SW480 (cell line): ENCODE measurements around the gene NUDT3.
A peak's percentile ranks its signal among the peaks of the same experiment; 100 is the strongest.
"Not testable (repeated sequence)": the region's sequence is repeated elsewhere in the genome, so short reads cannot be mapped to it uniquely, and the experiment has no call there.

Experiments used
- DNase-seq: peaks from one replicate; pipeline ENCODE4 v3.0.0-alpha.2; 2016; ENCODE audit warnings: low spot score

Gene NUDT3

GRCh38 chr6:34393191-34393965 lies 909 bp upstream of the NUDT3 start:
- DNase-seq: no peak

DNA sequence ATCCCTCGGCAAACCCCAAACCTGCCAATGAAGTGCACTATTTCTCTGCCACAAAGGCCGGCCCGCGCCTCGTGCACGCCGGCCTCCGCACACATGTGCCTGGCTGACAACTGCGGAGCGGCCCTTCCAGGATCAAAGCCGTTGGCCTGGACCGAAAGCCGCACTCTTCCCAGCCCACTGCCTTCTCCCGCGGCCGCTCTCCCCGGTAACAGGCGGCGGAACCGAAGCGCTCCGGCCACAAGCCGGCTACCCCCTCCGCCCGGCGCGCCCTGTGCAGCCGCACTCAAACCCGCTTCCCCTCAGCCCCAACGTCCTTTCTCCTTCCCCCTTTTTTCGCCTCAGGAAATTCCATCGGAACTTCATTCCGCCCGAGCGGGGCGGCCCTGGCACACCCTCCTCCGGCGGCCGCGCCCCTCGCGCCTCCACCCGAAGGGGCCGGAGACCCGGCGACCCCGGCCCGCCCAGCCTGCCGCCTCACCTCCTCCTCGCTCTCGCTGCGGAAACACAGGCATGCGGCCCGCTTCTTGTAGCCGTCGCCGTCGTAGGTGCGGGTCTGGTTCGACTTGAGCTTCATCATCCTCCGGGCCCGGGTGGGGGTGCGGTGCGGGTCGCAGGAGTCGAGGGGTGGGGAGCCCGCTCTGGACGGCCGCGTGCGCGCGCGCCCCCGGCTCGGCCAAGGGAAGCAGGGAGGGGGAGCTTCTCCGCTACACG lies 528 bp downstream of the NUDT3 start:
- DNase-seq: peak; percentile 58

GRCh38 chr6:34391473-34391785 lies 1.0 kb downstream of the NUDT3 start:
- DNase-seq: no peak

DNA sequence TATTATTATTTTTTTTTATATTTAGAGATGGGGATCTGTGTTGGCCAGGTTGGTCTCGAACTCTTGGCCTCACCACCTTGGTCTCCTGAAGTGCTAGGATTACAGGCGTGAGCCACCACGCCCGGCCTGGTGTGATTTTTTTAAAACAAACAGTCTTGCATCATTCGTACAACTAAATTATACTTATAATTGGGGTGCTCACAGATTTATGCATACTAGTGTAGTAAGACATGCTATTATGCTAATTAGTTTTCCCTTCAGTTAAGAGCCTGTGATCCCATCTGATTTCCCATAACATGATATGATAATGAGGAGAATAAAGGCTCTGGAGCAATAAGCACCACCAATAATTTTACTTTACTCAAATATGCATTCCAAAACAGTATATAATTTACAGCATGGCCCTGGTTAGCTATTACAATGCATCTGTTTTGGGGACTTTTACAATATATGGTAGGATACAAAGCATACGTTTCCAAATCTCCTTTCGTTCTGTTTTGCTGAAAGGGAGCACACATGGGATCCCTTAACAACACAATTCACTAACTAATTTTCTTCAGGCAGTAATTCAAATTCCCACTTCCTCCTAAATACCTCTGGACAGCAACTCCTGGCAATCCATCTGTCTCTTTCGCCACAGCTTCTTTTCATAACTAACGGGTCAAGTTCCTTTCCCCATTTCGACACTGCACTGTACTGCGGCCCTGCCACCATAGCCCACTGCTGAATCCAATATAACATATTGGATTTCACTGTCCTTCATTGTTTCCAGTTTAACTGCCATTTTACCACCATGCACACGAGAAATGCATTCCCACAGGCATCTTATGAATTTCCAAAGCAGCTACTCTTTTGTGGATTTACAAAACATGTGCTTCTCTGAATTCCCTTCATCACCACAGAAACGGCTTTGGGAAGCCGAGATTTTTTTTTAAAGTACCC lies 1.7 kb downstream of the NUDT3 start:
- peak; percentile 40 for DNase-seq

DNA sequence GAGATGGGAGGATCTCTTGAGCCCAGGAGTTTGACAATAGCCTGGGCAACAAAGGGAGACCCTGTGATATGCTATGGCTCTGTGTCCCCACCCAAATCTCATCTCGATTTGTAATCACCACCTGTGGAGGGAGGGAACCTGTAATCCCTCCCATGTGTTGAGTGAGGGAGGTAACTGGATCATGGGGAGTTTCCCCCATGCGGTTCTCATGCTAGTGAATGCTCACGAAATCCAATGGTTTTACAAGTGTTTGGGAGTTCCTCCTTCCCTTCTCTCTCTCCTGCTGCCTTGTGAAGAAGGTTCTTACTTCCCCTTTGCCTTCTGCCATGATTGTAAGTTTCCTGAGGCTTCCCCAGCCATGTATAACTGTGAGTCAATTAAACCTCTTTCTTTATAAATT lies 3.4 kb downstream of the NUDT3 start:
- DNase-seq: no peak

DNA sequence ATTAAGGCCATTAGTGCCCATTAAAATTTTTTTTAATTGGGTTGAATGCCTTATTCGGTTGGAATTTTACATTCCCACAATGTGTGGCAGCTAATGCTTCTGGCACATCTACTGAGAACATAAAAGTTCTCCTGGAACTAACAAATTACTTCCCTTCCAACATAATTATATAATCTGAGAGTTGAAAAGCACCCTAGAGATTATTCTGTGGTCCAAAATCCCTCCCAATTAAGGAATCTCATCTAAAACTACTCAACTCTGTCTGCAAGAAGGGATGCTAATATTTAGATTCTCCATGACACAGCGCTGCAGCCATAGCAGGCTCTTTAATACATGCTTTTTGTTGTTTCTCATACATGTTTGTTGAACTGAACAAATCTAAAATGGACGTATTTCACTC lies 4.0 kb downstream of the NUDT3 start:
- no peak for DNase-seq

- DNase-seq: peak; percentile 38
Measured at GRCh38 chr6:34386316-34387137, 5.9 kb downstream of the NUDT3 start.

GRCh38 chr6:34385793-34386195 lies 6.7 kb downstream of the NUDT3 start:
- DNase-seq: no peak

DNA sequence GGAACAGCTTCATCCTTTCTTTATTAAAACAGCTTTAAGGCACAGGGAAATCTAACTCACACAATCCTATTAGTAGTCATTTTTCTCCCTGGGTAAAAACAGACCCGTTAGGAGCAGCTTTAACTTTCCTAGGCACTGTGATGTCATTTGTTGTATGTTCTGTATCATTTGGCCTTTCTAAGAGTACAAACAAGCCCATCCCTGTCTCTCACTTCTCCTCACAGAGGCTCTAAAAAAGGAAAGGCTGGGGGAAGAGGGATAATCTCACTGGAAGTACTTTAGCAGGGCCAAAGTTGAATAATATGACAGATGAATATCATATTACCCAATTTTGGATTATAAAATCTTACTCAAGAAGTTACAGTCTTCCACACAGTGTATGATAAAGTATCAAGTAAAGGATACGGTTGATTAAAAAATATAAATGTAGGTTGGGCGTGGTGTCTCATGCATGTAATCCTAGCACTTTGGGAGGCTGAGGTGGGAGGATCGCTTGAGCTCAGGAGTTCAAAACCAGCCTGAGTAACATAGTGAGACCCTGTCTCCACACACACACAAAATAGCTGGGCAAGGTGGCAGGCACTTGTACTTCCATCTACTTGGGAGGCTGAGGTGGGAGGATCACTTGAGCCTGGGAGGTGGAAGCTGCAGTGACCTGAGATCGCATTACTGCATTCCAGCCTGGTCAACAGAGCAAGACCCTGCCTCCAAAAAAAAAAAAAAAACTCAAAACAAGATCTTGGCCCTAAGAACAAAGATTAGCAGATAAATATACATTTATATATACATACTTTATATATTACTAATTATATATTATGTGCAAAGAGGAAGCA lies 7.9 kb downstream of the NUDT3 start:
- no peak for DNase-seq

- DNase-seq: no peak
Measured at GRCh38 chr6:34383656-34384320, 8.7 kb downstream of the NUDT3 start.

DNA sequence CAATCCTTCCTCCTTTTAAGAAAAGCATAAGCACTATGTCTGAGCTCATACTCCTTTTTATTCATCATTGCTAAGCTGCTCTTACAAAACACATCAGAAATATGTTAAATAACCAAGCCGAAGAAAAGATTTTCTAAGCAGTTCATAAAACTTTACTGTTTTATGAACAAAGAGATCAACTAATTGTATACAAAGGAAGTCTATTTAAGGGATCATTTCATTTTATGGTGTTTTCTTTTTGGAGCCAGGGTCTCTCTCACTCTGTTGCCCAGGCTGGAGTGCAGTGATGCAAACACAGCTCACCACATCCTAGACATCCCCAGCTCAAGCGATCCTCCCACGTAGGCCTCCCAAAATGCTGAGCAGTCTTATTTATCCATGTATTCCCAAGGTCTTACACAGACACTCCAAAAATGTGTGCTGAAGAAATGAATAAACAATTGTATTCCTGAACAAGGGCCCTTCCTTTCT lies 9.3 kb downstream of the NUDT3 start:
- no peak for DNase-seq

- DNase-seq: no peak
Measured at GRCh38 chr6:34381081-34381480, 11.4 kb downstream of the NUDT3 start.

GRCh38 chr6:34378470-34378869 lies 14.0 kb downstream of the NUDT3 start:
- no peak for DNase-seq

- no peak for DNase-seq
Measured at GRCh38 chr6:34377984-34378383, 14.5 kb downstream of the NUDT3 start.

DNA sequence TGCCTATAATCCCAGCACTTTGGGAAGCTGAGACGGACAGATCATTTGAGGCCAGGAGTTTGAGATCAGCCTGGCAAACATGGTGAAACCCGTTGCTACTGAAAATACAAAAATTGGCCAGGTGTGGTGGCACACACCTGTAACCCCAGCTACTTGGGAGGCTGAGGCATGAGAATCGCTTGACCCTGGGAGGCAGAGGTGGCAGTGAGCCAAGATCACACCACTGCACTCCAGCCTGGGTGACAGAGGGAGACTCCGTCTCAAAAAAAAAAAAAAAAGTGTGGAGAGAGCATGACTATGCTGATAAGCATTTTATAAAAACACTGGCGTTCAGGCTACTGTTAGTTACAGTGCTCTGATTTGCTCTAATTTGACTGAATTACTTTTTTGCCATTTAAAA lies 14.9 kb downstream of the NUDT3 start:
- DNase-seq: not testable (repeated sequence)

- no peak for DNase-seq
Measured at GRCh38 chr6:34375833-34376232, 16.6 kb downstream of the NUDT3 start.

DNA sequence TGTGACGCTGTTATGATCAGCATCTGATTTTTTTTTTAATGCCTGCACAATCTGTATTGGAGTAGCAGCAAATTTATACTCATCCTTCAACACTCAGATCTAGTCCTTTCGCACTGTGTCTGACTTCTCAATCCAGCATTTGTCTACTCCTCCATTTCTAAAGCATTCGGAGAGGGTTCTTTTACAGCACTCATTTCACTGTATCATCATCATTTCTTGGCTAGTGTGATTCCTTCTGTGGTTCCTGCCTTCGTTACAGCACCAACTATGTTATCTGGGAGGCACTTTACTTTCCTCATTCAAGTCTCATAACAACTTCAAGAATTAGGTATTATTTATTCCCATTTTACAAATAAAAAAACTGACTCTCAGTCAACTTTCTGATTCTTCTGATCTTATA lies 18.0 kb downstream of the NUDT3 start:
- no peak for DNase-seq

DNA sequence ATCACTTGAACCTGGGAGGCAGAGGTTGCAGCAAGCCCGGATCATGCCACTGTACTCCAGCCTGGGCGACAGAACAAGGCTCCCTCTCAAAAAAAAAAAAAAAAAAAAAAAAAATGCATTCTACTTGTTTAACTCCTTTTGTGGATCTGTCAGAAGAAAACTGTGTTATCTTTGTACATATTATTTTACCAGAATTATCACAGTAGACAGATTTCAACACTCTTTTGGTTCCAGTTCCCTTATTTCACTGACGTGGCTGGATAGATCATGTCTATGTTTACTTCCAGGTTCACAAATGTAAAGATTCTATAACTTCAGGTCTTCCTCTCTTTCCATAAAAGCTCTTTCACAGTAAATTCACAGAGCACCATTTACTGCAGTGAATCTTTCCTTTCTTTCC lies 18.4 kb downstream of the NUDT3 start:
- no peak for DNase-seq

- no peak for DNase-seq
Measured at GRCh38 chr6:34373511-34373910, 19.0 kb downstream of the NUDT3 start.

DNA sequence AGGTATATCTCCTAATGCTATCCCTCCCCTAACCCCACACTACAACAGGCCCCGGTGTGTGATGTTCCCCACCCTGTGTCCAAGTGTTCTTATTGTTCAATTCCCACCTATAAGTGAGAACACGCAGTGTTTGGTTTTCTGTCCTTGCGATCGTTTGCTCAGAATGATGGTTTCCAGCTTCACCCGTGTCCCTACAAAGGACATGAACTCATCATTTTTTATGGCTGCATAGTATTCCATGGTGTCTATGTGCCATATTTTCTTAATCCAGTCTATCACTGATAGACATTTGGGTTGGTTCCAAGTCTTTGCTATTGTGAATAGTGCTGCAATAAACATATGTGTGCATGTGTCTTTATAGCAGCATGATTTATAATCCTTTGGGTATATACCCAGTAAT lies 20.6 kb downstream of the NUDT3 start:
- DNase-seq: not testable (repeated sequence)
